ENCODE measurements around the gene RNF220. TPM values are rescaled to one million over a fixed set of nuclear protein-coding genes. Genes with fewer than 3 reads are reported as not detected.
"Not testable (repeated sequence)": the region's sequence is repeated elsewhere in the genome, so short reads cannot be mapped to it uniquely, and the experiment has no call there.

The RNF220 gene
- total RNA-seq, 4 donors from 2014 or later, result 22.0 to 94.3 (median 49.4) TPM

DNA sequence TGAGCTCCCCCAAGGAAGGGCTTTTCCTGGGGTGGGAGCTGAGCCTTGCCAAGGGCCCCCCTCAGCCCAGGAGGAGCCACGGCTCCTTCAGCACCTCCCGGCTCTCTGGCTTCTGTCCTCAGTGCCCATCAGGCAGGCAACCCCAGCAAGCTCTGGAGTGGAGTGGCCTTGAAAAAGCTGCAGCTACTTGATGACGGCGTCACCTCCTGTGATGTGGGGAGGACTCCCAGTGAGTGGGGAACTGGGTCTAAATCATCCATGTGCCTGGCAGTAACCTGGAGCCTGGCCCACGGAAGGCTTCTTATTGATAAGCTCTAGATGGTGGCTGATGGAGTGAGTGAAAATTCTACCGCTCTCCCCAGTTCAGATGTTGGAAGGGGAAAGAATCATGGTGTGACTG, 154.9 kb downstream of the RNF220 start:
- intact Hi-C loops (cut with DNase I; ENCODE audit: low total_unique reads), result no loop called here
- no peaks in the 10 kb centered on the region for H3K4me1 ChIP-seq
- H3K4me3 ChIP-seq, result no peak overlapping the region
- TF ChIP-seq, protein P1, sequence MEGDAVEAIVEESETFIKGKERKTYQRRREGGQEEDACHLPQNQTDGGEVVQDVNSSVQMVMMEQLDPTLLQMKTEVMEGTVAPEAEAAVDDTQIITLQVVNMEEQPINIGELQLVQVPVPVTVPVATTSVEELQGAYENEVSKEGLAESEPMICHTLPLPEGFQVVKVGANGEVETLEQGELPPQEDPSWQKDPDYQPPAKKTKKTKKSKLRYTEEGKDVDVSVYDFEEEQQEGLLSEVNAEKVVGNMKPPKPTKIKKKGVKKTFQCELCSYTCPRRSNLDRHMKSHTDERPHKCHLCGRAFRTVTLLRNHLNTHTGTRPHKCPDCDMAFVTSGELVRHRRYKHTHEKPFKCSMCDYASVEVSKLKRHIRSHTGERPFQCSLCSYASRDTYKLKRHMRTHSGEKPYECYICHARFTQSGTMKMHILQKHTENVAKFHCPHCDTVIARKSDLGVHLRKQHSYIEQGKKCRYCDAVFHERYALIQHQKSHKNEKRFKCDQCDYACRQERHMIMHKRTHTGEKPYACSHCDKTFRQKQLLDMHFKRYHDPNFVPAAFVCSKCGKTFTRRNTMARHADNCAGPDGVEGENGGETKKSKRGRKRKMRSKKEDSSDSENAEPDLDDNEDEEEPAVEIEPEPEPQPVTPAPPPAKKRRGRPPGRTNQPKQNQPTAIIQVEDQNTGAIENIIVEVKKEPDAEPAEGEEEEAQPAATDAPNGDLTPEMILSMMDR (IDR thresholded peaks at IDR 0.05), result no peak
- no peak for TF ChIP-seq POLR2A (IDR thresholded peaks at IDR 0.05)
- no peaks in the 10 kb centered on the region for H3K27me3 ChIP-seq
- no peaks in the 10 kb centered on the region for H3K36me3 ChIP-seq
- no peak overlapping the region for H3K27ac ChIP-seq
- no peak for DNase-seq
- no peaks in the 10 kb centered on the region for H3K9me3 ChIP-seq

DNA sequence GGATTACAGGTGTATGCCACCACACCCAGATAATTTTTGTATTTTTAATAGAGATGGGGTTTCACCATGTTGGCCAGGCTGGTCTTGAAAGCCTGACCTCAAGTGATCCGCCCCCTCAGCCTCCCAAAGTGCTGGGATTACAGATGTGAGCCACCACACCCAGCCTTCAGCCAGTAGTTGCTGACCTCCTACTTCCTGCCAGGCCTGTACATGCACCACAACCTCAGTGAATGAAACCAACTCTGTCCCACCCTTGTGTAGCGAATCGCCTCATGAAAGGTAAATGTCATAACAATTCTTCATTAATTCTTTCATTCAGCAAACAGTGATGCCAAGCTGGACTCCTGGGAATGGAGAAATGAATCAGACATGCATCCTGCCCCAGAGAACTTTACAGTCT, 155.6 kb downstream of the RNF220 start:
- intact Hi-C loops (cut with DNase I; ENCODE audit: low total_unique reads); H3K36me3 ChIP-seq; H3K27me3 ChIP-seq; H3K4me1 ChIP-seq; DNase-seq; H3K4me3 ChIP-seq; H3K27ac ChIP-seq; H3K9me3 ChIP-seq: not testable (repeated sequence)

DNA sequence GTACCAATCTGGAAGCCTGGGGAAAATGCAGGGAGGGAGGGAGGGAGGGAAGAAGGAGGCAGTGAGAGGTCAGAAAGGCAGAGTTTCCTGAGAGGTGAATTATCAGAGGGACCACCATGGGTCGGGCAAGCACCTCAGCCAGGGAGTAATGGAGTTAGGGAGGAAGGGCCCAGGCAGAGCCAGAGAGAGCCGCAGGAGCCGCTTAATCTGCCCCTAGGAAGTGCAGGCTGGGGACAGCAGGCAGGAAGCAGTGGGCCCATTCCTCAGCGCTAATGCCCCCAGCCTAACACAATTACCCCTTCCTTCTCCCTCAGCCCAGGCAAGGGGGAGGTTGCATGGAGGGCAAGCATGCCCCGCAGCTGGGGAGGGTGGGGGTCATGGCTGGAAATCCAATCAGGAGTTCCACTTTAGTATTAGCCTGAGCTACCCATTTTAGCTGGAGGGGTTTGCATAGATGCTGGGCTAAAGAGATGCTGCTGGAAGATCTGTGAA, 160.2 kb downstream of the RNF220 start:
- intact Hi-C loops (cut with DNase I; ENCODE audit: low total_unique reads), result no loop called here
- Histone ChIP-seq H3K36me3 (no peaks in the 10 kb centered on the region), H3K27me3 (no peaks in the 10 kb centered on the region), H3K9me3 (no peaks in the 10 kb centered on the region), H3K4me1 (no peaks in the 10 kb centered on the region), H3K27ac (no peak overlapping the region), H3K4me3 (no peak overlapping the region)
- no peak for DNase-seq
- TF ChIP-seq, protein P1 (IDR thresholded peaks at IDR 0.05), result no peak
- TF ChIP-seq POLR2A (IDR thresholded peaks at IDR 0.05), result no peak

DNA sequence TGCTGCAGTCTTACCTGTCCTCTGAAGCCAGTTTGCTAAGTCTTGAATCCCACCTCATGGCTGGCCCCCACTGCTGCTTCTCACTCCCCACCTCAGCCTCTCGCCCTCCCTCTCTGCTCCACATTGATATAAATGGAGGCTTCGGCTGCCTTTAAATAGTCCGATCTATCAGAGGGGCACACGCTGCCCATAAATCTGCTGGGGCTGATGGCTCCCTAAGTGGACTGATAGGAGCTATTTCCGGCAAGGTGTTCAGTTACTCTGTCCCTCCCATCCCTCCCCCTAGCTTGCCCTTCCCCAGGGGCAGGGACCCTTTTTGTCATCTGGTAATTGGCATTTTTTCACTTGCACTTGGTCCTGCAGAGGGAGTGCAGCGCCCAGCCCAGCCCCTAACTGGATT, 160.8 kb downstream of the RNF220 start:
- no peak overlapping the region for H3K4me3 ChIP-seq
- DNase-seq, result no peak
- H3K9me3 ChIP-seq, result no peaks in the 10 kb centered on the region
- intact Hi-C loops (cut with DNase I; ENCODE audit: low total_unique reads), result no loop called here
- no peak for TF ChIP-seq POLR2A (IDR thresholded peaks at IDR 0.05)
- TF ChIP-seq, protein P1 (IDR thresholded peaks at IDR 0.05), result no peak
- H3K27me3 ChIP-seq, result no peaks in the 10 kb centered on the region
- H3K36me3 ChIP-seq, result no peaks in the 10 kb centered on the region
- no peaks in the 10 kb centered on the region for H3K4me1 ChIP-seq
- no peak overlapping the region for H3K27ac ChIP-seq

DNA sequence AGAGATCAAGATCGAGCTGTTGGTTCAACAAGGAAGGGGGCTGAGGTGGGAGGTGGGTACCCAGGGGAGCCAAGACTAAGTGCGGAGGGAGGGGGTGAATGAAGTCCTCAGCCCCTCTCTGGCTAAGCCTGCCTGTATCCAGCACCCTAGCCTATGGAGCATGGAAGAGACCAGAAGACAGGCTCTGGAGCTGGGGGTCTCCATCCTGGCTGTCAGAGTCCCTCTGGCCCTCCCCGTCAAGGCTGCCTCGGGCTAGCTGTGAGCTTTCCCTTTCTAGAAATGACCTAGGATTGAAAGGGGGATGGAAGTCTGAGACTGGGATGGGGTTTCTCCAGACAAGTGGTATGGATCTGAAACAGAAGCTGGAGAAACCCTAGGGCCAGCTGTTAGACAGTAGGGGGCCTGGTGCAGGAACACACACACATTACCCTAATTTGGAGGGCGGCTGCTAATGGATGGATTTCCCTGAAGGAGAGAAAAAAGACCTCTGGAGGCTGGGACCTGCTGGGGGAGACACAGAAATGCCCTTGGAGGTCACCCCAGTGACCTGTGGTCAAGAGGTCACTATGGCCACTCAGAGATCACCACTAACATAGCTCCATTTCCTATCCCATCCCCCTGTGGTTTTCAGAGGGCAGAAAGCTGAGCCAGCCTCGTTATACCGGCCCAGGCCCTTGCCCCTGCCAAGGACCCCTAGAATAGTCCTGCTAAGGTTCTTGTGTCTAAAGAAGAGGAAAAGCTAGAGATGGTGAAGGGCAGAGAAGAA, 161.4 kb downstream of the RNF220 start:
- H3K27me3 ChIP-seq, result no peaks in the 10 kb centered on the region
- no peak for TF ChIP-seq POLR2A (IDR thresholded peaks at IDR 0.05)
- TF ChIP-seq, protein P1 (IDR thresholded peaks at IDR 0.05), result no peak
- no peak overlapping the region for H3K27ac ChIP-seq
- H3K36me3 ChIP-seq, result no peaks in the 10 kb centered on the region
- DNase-seq, result no peak
- H3K4me3 ChIP-seq, result no peak overlapping the region
- no peaks in the 10 kb centered on the region for H3K9me3 ChIP-seq
- intact Hi-C loops (cut with DNase I; ENCODE audit: low total_unique reads), result no loop called here
- H3K4me1 ChIP-seq, result no peaks in the 10 kb centered on the region

Measured in uterus (tissue), 4 donors.